ENCODE data around the gene AUP1.
"Not testable (repeated sequence)": the region's sequence is repeated elsewhere in the genome, so short reads cannot be mapped to it uniquely, and the experiment has no call there.

AUP1 gene

DNA sequence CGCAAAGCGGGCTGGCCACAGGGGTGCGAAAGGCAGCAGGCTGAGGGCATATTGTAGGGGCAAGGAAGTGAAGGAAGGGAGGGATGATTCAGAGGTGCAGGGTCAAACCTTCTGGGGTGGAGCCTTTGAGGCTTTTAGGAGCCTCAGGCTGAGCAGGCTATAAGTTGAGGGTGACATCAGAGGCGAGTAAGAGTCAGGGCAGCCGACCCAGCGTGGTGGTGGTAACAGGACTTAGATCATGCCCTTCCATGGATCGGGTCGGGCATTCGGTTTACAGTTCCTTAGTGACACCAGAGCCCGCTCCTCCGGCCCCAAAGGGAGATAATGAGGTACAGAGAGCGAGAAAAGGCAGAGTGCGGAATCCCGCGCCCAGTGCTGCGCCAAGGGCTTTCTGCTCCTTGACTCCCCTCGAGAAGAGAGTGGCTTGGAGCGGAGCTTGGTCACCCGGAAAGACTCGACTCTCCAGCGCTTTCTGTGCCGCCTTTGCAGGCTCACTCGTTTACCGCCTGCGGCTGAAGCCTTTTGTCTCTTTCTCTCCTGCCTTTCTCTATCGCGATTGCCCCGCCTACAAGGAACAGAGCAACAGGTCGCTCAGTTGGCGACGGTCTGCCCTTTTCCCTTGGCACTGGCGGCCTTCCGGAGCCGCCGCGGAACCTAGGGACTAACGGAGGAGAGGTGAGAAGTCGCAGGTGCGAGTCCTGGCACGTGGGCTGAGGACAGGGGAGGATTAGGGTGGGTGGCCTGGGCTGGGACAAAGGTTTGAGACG is 30.8 kb downstream of the AUP1 start:
- no peak for DNase-seq (ENCODE audit: low read depth)

DNA sequence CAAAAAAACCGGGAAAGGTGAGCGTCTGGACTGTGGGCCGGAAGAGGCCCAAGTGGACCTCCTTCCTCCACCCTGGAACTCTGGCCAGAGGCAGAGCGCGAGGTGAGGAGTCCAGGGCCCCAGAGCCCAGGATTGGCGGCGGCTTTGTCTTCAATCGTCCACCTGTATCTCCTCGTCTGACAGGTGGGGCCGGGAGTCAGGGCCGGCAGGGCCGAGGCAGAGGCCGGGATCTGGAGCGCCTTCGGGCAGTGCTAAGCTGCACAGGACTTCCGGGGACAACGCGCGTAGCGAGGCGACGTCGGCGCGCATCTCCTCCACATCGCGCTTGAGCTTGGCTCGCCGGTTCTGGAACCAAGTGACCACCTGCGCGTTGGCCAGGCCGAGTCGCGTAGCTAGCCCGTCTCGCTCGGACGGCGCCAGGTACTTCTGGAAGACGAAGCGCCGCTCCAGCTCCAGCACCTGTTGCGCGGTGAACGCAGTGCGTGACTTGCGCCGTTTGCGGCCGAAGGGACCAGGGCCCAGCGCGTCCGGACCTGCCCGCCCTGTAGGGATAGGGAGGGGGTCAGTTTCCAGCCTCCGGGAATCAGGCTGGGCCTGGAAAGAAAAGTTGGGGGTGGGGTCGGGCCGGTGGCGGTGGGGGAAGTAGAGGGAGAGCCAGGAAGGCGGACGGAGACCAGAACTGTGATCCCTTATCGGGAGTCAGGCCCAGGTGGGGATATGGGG is 31.6 kb downstream of the AUP1 start:
- DNase-seq (ENCODE audit: low read depth): no peak

DNA sequence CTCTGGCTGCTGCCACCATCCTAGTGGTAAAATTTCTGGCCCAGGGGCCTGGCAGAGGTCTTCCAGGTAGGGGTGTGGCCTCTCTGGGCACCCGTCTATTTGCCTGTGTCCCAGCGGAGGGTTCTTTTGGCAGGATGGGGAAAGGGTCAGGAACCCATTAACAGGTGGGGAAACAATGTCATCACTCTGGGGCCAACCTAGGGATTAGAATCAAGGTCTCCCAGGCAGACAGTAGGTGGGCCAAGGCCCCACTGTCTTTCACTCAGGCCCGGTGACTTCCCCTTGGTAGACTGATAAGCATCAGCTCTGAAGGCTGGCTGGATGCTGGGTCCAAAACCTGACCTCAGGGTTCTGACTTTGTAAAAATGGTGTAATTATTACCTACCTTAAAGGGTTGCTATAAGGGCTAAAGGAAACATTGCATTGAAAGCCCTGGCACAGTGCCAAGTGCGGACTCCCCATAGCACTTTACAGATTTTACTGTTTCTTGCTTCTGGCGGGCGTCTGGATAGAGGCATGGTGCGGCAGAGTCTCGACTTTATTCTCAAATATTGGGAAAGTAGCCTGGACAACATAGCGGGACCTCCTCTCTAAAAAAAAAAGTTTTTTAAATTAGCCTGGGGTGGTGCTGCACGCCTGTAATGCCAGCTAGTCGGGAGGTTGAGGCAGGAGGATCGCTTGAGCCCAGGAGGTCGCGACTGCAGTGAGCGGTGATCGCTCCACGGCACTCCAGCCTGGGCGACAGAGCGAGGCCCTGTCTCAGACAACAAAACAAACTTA is 32.3 kb downstream of the AUP1 start:
- no peak for DNase-seq (ENCODE audit: low read depth)

DNA sequence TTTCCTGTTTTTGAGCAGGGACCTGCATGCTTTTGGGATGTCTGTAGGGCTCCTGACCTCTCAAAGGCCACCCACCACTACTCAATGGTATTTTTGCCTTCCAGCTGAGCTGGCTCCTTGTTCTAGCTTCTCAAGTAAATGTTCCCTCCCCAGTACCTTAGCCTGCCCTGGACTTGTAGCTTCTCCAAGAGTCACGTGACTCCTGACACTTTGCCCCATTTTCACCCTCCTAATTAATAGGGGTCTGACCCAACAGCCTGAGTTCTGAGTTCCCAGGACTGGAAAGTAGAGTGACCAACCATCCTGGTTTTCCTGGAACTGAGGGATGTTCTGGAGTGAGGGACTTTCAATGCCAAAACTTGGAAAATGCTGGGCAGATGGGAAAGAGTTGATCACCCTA is 34.1 kb downstream of the AUP1 start:
- no peak for DNase-seq (ENCODE audit: low read depth)

DNA sequence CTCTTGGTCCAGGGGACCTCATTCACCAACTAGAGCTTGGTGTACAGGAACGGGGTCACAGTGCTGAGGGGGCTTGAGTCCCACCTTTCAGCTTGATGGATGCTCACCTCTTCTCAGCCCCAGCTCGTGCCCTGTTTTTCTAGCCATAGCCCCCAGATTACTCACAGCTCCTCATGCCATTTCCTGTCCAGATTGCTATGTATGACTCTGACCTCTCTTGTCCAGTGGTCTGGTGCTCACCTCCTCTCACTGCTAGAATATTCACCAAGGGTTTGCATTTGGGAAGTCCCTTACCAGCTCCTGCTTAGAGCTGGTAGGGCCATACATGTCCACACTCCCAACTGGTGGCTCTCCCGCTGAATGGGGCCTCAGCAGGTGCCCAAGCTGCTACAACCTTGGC is 36.0 kb downstream of the AUP1 start:
- DNase-seq (ENCODE audit: low read depth): no peak

DNA sequence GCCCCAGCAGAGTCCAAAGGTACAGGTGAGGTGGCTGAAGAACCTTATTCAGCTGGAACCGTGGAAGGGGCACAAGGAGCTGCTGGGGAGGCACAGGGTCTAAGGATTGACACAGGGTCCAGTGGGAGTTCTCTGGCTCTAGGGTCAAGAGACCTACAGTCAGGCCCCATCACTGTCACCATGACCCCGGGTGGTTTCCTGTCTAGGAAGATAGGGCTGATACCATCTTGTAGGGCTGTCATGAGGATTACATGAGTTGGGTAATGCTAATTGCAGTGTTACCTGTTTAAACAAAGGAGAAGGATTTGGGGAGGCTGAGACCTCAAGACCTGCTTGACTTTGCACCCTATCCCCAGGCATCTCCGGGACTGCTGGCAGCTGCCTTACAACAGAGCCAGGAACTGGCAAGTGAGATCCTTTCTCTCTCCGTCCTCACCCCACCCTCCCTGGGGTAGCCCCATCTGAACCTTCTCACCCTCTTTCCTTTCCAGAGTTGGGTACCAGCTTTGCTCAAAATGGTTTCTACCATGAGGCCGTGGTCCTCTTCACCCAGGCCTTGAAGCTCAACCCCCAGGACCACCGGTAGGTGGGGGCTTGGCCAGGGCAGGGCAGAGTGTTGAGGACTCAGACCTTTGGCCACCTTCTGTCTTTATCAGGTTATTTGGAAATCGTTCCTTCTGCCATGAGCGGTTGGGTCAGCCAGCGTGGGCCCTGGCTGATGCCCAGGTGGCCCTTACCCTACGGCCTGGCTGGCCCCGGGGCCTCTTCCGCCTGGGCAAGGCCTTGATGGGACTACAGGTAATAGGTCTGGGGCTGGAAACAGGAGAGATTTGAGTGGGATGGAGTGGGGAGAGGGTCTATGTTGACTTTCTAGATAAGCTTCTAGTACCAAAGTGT is 37.6 kb downstream of the AUP1 start:
- no peak for DNase-seq (ENCODE audit: low read depth)

DNA sequence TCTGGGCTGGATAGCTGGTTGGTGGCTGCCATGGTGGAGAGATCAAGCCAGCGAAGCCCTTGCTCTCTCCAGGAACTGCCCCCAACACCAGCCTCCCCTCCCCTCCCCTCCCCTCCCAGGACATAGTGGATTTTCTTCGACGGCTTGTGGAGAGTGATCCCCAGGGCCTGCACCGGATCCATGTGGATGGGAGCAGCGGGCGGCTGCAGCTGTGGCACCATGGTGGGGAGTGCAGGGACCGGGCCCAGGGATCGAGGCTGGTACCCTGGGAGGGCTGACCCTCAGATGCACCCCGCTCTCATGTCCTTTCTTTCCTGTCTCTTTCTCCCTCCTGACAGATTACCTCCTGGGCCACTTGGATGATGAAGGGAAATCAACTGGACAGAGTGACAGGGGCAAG is 39.6 kb downstream of the AUP1 start:
- DNase-seq (ENCODE audit: low read depth): no peak

DNA sequence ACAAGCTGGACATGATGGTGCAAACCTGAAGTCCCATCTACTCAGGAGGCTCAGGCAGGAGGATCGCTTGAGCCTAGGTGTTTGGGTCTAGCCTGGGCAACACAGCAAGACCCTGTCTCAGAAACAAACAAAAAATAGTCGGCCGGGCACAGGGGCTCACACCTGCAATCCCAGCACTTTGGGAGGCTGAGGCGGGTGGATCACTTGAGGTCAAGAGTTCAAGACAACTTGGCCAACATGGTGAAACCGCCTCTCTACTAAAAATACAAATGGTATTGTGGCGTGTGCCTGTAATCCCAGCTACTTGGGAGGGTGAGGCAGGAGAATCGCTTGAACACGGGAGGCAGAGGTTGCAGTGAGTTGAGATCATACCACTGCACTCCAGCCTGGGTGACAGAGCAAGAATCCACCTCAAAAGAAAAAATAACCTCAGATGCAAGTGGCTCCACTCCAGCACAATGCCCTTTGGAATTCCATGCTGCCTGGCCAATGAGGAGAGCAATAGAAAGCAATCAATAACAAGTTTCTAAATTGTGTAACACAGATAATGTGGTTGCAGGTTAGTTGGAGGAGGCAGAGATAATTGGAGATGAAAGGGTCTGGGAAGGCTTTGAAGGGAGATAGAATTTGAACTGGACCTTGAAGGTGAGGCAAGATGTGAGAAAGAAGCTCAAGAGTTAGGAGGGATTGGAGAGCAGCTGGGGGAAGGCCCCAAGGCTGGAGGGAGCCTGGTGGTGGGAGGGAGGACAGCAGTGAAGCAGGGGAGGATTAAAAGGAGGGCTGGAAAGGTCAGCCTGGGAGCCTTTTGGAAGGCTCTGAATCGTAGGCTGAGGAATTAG is 40.6 kb downstream of the AUP1 start:
- no peak for DNase-seq (ENCODE audit: low read depth)

DNA sequence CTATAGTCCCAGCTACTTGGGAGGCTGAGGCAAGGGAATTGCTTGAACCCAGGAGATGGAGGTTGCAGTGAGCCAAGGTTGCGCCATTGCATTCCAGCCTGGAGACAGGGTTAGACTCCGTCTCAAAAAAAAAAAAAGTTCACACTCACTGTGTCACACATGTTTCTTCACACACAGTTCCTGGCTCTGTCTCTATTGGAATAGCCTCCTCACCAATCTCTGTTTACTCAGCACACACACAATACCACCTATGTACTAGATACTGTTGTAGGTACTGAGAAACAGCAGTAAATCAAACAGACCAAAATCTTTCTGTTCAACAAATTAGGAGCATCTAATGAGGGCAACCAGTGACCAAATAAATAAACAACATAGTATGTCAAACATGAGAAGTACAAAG is 43.4 kb downstream of the AUP1 start:
- no peak for DNase-seq (ENCODE audit: low read depth)

DNA sequence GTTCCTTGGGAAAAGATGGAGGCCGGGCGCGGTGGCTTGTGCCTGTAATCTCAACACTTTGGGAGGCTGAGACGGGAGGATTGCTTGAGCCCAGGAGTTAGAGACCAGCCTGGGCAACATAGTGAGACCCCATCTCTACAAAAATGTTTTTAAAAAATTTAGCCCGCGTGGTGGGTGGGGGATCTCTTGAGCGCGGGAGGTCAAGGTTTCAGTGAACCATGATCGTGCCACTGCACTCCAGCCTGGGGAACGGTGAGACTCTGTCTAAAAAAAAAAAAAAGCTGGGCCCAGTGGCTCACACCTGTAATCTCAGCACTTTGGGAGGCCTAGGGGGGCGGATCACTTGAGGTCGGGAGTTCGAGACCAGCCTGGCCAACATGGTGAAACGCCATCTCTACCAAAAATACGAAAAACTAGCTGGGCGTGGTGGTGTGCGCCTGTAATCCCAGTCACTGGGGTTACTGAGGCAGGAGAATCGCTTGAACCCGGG is 45.8 kb downstream of the AUP1 start:
- DNase-seq (ENCODE audit: low read depth): not testable (repeated sequence)

DNA sequence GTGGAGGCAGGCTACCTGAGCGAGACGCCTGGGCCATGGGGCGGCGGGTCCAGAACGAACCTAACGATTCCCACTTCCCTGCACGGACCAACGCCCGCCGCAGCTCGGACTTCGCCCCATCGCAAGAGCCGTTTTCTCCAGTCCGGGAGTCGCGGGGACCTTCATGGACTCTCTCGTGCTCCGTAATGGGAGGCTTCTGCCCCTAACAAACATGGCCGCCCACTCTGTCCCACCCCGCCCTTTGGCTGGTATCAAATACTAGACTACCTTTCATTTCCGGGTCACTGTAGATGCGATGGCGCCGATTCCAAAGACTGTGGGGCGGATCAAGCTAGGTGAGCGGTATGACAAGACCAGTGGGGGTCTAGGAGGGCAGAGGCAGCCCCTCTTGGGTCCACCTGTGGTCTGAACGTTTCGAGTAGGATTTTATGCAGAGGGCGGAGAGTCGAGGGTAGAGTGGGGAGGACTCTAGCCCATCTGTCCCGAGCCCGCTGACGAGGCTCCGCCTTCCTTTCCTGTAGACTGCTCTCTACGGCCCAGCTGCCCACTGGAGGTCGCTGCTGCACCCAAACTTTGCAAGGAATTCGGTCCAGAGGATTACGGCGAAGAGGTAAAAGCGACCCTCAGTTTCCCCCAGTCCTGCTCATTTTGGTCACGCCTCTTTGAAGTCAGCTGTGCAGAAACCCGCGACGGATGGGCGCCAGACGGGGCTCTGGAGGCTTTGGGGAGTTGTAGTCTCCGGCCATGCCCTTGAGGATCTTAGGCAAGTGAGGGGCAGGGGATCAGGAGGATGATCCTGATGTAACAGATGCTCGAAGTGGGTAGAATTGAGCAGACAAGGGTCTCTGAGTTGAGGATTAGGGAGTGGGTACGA is 46.5 kb downstream of the AUP1 start, which contains the start of the genes CCDC142 and TTC31:
CCDC142 (minus strand) TSS at position 198 of the 874 bp plus-strand sequence; CDS start at position 37, 161 bp downstream.
TTC31 (plus strand) TSS at position 281 of the 874 bp plus-strand sequence; CDS start at position 296, 15 bp downstream.
- DNase-seq (ENCODE audit: low read depth): peak; percentile 83

DNA sequence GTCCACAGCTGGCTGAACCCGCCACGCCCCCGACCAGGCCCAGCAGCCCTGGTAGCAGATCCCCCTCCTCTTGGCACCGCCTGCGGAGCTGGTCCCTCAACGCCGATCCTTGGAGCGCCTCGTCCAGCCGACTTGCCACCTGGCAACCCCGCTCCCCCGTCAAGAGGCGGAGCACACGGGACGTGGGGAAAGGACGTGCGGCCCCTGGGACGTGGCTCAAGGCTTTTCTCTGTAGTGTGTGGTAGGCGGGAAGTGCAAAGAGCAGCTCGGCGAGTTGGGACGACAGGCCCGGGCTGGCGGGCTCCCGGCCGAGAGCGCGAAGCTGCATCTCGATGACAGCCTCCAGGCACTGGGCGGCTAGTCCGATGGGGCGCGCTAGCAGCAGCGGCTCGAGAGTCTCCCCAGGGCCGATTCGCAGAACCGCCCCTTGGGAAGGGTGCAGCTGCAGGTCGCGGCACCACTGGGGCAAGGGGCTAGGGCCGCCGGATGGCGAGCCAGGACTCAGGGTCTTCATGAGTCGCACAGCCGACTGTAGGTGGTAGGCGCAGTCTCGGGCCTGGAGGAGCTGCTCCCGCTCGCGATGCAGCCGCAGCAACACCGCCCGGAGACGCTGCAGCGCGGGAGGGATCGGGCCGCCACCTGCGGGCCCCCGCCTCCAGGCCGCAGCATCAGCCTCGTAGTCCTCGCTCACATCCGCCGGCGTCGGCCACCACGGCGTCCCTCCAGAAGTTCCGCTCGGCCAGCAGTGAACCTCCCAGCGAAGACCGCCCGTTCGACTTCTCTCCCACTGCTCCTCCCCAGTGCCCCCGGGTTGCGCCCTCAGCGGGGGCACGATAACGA is 47.3 kb downstream of the AUP1 start:
- DNase-seq (ENCODE audit: low read depth): peak; percentile 35

DNA sequence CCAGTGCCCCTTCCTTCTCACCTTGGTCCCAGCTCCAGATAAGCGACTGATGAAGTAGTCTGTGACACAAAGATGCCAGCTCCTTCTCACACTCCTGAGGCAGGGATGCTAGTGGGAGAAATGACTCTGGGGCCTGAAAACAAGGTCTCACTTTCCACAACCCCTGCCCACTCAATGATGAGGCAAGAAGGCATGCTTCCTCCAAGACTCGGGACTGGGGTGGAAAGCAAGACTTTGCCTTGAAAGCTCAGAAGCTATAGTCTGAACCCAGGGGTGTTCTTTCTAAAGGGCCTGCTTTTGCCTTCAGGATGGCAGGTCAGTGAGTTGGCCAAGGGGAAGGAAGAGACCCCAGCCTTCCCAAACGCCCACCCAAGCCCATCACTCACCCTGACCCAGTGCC is 48.1 kb downstream of the AUP1 start:
- no peak for DNase-seq (ENCODE audit: low read depth)

Measured in activated T-helper 1 cell treated with Interleukin-2 at 50 U/mL for 16 hours (primary cell).